Hematopoietic multipotent progenitor cell treated with erythropoietin and hydrocortisone succinate and interleukin-3 and kit ligand, for 15 days (in vitro differentiated cells): Measurements from ENCODE around the gene APOL6.
"Not testable (repeated sequence)": the region's sequence is repeated elsewhere in the genome, so short reads cannot be mapped to it uniquely, and the experiment has no call there.

ENCODE experiments used
- DNase-seq: peaks from one replicate; pipeline ENCODE4 v3.0.0-alpha.2; 2015; ENCODE audit warnings: low spot score

APOL6 gene

DNA sequence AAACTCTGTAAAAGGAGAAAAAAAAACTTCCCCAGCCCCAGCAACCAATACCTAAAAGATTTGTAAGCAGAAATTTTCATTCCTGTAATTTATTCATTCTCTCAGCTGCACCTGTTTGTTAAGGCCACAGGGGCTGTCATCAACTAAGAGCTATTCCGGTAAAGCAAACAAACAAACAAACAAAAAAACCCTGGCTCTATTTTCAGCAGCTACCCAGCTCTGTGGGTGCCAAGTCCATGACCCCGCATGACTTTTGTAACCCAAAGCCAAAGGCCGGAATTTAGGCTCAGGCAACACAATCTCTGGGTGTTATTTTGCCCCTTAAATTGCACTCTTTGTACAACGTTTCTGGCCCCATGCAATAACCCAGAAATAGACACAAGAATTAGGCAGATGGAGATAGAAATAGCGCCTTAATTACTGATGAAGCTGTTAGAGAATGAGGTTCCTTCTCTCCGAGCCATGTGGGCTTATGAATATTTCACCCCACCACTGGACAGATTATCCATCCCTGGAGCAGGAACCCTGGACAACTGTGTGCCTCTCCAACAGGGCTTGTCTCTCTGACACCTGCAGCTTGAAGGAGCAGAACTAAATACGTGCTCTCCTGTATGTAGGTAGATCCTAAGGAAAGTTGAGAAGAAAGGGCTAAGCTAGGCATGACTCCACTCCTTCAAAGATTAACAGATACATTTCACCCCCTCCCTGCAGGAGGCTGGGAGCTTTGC, 29.4 kb downstream of the APOL6 start:
- no peak for DNase-seq

- DNase-seq: no peak
Measured at GRCh38 chr22:35678836-35679235, 30.6 kb downstream of the APOL6 start.

DNA sequence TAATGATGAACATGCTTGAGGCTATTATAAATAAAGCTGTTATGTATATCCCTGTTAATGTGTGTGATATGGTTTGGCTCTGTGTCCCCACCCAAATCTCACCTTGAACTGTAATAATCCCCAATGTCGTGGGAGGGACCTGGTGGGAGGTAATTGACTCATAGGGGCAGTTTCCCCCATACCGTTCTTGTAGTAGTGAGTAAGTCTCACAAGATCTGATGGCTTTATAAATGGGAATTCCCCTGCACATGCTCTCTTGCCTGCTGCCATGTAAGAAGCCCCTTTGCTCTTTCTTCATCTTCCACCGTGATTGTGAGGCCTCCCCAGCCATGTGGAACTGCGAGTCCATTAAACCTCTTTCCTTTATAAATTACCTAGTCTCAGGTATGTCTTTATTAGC, 31.2 kb downstream of the APOL6 start:
- DNase-seq: not testable (repeated sequence)

DNA sequence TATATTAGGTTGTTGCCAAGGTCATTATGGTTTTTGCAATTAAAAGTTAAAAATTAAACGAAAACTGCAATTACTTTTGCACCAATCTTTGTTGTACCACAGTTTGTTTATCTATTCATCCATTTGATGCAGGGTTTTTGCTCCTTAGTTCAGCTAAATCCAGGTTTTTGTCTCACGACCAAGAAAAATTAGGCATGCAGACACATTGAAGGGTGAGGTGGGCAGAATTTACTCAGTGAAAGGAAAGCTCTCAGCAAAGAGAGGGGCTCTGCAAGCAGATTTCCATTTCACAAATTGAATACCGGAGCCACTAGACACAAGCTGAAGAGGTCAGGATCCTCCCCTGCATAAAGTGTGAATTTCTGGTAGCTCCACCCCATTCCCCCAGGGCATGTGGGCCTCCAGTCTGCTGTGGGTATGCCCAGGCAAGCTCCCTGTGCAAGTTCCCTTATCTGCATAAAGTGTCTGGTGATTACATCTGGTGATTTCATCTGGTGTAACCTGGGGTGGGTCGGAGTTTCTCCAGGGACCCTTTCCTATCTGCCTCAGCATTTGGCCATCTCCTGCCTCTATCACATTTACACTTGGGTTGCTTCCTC, 33.3 kb downstream of the APOL6 start:
- DNase-seq: no peak

DNA sequence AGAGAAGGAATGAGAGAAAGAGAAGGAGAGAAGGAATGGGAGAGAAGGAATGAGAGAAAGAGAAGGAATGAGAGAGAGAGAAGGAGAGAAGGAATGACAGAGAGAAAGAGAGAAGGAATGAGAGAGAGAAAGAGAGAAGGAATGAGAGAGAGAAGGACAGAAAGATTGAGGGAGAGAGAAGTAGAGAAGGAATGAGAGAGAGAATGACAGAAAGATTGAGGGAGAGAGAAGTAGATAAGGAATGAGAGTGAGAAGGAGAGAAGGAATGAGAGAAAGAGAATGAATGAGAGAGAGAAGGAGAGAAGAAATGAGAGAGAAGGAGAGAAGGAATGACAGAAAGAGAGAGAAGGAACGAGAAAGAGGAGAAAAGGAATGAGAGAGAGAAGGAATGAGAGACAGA, 35.3 kb downstream of the APOL6 start:
- DNase-seq: no peak

DNA sequence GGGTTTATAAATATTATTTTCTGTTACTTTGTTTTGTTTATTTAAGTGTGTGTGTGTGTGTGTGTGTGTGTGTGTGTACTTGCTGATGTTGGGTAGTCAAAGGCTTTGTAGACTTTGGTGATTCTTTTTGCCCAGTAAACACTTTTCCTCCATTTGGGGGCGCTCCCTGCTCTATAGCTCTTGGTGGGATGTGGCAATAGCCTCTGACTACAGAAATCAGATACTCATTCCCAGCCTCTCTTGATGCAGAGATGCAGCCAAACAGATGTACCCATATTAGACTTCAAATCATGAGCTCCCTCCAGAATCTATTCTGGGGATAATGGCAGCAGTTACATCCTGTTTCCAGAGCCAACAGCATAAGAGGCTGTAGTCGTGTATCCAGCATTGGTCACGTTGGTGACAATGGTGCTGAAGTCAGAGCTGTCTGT, 36.0 kb downstream of the APOL6 start:
- DNase-seq: no peak

DNA sequence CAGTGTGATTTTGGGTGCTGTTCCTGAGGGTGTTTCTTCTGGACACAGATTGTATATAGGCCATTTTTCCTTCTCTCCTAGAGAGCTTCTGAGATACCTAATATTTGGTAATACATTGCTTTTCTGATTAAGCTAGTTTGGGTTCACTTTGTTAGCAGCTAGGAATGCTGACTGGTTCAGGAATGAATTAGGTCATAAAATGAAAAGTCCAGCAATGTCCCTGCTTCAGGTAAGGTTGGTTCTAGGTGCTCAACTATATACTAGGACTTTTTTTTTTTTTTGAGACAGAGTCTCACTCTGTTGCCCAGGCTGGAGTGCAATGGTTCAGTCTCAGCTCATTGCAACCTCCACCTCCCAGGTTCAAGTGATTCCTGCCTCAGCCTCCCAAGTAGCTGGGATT, 36.5 kb downstream of the APOL6 start:
- DNase-seq: no peak

DNA sequence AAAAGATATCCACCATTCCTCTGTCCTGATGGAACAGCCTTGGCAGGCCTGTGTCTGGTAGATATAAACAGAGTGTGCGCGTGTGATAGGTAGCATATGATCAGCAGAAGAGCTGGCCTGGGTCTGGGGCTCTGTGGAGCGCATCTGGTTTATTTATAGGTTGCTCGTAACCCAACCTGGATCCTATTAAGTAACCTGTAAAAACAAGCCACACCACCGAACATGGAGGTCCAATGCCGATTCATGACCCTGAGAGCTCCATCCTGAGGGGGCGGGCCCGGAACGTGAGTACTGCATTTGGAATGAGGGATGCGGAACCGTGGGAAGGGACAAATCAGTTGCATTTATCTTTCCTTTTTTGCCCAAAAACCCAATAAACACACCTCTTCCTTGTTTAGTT, 37.5 kb downstream of the APOL6 start:
- DNase-seq: no peak

- DNase-seq: no peak
Measured at GRCh38 chr22:35686298-35686697, 38.1 kb downstream of the APOL6 start.

DNA sequence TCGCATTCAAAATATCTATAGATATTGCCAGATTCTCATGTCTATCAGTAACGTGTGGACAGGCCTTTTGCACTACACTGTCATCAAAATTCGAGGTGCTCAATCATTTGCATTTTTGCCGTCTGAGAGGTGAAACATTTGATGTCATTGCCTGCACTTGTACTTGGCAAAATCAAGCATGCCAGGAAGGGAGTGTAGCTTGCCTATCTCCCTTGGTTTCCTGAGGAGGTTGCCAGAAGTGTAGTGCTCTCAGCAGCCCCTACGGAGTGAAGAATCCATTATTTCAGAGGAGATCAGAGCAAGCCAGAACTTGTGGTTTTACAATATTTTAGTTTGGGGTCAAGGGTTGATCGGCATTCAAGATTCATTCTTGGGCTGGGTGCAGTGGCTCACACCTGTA, 39.2 kb downstream of the APOL6 start:
- no peak for DNase-seq

DNA sequence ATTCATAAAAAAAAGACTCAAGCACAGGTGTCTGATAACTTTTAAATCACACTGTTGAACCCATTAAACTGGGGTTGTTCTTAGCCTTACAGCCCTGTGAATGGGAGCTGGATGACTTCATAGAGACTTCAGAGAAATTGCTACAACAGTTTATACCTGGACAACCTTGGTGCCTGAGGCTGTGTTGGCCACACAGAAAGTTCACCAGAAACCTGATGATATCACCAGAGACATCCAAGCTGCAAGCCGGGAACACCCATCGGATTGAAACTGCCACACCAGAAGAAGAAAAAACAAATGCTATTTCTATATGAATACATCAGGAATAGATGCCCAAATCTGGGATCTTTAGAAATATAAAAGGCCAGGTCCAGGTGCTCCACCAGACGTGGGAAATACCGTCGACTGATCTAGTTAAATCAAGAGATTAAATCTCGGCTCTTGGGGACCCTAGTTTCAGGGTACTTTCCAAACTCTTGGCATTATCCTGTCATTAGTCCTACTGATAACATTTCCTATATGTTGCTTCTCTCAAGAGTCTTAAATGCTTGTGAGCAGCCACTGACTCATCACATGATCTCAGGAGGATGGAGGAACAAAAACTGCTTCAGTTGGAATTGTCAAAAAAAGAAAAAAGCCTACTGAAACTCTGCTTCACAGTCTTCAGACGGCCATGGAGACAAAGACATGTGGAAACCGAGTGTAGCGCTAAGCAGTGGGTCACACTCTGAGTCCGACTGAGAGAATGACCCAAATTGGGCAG, 40.8 kb downstream of the APOL6 start:
- DNase-seq: no peak

- DNase-seq: no peak
Measured at GRCh38 chr22:35690001-35690400, 41.8 kb downstream of the APOL6 start.

GRCh38 chr22:35695202-35695601, 47.0 kb downstream of the APOL6 start:
- no peak for DNase-seq

DNA sequence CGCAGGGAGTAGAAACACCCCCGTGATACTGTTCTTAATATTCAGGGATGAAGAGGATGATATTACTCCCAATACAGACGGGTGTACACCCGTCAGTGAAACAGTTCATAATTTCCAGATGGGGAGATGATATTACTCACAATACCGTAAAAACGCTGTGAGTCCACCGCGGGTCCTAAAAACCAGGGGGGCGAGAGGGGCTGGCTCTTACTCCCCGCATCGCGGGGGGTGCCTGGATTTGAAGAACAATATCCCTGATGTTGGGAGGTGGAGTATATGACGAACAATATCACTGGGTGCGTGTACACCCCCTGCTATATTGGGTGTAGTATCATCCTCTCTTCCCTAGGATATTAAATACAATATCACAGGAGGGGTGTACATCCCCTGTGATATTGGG, 48.9 kb downstream of the APOL6 start:
- DNase-seq: no peak

GRCh38 chr22:35699852-35700251, 51.6 kb downstream of the APOL6 start:
- DNase-seq: not testable (repeated sequence)

DNA sequence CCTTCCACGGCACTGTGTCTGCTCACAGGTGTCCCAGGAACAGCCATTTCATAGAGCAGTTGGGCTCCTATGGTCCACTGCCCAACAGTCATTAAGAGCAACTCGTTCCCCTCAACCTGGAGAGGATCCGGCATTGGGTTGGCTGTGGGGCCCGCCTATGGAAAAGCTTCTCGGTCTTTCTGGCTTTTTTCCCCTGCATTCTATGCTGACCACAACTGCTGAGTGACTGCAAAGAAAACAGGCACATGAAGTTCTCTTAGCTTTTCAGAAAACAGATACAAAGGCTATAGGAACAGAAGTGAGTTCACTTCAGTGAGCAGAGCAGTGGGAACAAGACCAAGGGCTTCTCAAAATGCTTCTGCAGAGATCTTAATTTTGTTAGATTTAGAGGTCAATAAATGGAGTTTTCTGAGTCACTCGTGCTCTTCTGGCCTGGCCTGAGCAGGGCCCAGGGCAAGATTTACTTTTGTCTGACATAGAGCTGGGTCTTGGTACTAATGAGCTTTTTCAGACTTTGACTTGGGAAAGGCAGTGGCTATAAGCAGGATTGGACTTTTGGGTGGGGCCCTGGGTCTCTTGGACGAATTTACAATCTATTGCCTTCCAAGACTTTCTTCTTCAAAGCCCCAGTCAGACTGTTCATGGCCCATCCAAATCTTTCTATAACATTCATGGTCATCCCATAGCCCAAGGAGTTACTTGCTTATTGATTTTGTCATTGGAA, 55.8 kb downstream of the APOL6 start:
- no peak for DNase-seq

GRCh38 chr22:35705141-35705540, 56.9 kb downstream of the APOL6 start:
- DNase-seq: no peak

GRCh38 chr22:35708453-35708852, 60.2 kb downstream of the APOL6 start:
- no peak for DNase-seq

DNA sequence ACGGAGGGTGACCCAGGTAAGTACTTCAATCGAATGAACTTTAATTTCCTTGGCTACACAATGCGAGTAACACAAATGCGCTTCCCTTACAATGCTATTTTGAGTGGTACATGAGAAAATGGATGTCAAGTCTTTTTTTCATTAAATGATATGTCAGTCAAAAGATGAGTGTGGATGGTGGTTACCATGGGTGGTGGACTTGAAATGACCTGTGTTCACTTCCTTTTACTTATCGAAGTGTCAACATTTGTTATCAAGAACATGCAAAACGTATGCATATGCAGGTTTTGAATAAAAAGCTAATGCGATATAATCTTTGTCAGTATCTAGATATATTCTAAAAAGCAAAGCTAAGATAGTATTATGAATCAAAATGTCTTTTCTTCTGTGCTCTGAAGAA, 60.7 kb downstream of the APOL6 start:
- DNase-seq: no peak

- DNase-seq: no peak
Measured at GRCh38 chr22:35711336-35711735, 63.1 kb downstream of the APOL6 start.

DNA sequence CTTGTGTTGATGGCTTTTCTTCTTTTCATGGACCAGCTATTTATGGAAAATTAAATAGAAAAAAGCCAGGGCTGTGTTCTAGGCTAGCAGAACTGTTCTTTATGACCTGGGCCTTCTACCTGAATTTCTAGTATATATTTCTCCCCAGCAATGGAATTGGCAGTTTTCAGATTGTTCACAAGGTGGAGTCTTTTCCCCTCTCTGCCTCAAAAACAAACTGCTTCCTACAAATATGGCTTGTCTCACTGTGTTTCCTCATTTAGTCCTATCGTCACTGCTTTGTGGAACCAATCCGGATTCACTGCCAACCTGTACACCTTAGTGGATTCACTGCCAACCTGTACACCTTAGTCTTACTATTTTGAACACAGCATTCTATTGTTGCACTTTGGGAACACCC, 64.4 kb downstream of the APOL6 start:
- no peak for DNase-seq

DNA sequence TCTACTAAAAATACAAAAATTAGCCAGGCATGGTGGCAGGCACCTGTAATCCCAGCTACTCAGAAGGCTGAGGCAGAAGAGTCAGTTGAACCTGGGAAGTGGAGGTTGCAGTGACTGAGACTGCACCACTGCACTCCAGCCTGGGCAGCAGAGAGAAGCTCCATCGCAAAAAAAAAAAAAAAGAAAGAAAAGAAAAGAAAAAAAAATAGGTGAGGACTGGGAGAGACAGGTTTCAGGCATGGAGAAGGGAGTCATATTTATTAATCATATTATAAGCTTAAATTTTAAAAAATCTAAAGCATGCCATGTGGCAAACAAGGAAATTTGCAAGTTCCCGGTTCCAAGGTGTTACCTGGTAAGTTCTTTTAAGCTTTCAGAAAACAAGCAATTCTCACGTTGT, 69.3 kb downstream of the APOL6 start, which contains the start of gene APOL5:
Gene APOL5, plus strand, starts transcription at position 301 of the 400 bp plus-strand sequence. Its CDS starts 0 bp downstream, at position 301.
- no peak for DNase-seq
